ENCODE results near the gene HRH4.

HRH4 gene, protein sequence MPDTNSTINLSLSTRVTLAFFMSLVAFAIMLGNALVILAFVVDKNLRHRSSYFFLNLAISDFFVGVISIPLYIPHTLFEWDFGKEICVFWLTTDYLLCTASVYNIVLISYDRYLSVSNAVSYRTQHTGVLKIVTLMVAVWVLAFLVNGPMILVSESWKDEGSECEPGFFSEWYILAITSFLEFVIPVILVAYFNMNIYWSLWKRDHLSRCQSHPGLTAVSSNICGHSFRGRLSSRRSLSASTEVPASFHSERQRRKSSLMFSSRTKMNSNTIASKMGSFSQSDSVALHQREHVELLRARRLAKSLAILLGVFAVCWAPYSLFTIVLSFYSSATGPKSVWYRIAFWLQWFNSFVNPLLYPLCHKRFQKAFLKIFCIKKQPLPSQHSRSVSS

GRCh38 chr18:24460388-24460787, at the start of gene HRH4:
TSS of gene HRH4 (plus strand) at chr18:24460637. CDS start at chr18:24460729, 92 bp downstream.
- Mint-ChIP-seq H3K4me3 (no peak within 1 kb of the TSS), H3K4me1 (no peaks in the 10 kb centered on the region), H3K27me3 (no peaks in the 10 kb centered on the region), H3K36me3 (no peaks in the 10 kb centered on the region), H3K27ac (no peak within 1 kb of the TSS), H3K9me3 (no peaks in the 10 kb centered on the region)
- ATAC-seq: no peak

GRCh38 chr18:24413148-24413547, 47.3 kb upstream of the HRH4 start:
- ATAC-seq: no peak
- H3K27ac Mint-ChIP-seq: no peak overlapping the region
- H3K36me3 Mint-ChIP-seq: no peaks in the 10 kb centered on the region
- H3K4me1 Mint-ChIP-seq: peaks cover 8% of the 10 kb centered on the region
- H3K4me3 Mint-ChIP-seq: no peak overlapping the region
- no peaks in the 10 kb centered on the region for H3K9me3 Mint-ChIP-seq
- peaks cover 56% of the 10 kb centered on the region for H3K27me3 Mint-ChIP-seq

DNA sequence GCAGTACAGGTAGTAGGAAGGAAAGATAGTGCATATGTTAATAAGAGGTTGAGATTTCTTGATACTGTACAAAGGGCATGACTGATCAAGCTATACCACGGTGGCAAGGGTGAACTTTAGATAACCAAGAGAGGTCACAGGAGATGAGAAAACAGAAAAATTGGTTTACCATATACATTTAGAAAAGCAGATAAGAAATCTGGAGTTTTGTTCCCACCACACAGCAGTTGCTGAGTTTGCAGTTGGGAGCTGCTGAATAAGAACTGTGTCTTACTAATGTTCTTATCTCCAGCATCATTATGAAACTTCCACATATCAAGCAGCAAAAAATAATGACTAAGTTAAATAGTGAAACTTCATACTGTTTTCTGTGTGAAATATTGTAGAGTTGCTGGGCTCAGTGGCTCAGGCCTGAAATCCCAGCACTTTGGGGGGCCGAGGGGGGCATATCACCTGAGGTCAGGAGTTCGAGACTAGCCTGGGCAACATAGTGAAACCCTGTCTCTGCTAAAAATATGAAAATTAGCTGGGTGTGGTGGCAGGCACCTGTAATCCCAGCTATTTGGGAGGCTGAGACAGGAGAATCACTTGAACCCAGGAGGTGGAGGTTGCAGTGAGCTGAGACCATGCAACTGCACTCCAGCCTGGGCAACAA, 46.0 kb upstream of the HRH4 start:
- Mint-ChIP-seq H3K27ac (no peak overlapping the region), H3K9me3 (no peaks in the 10 kb centered on the region), H3K27me3 (peaks cover 54% of the 10 kb centered on the region), H3K4me1 (peaks cover 8% of the 10 kb centered on the region), H3K36me3 (no peaks in the 10 kb centered on the region), H3K4me3 (no peak overlapping the region)
- no peak for ATAC-seq

DNA sequence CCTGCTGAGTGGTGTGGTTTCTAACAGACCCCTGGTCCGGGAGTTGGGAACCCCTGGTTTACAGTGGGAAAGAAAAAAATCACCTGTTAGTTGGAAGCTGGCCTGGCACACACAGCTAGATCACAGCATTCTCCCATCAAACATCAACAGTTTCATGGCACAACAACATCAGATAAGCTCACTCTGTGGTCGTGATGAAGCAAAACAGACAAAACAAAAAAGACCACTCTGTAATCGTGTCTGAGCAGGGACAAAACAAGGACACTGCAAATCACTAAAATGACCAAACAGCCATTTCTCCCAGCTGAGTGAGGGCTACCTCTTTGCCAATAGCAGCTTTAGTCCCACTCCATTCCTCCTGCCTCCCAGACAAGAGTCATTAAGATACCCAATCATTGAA, 43.0 kb upstream of the HRH4 start:
- peaks cover 70% of the 10 kb centered on the region for H3K27me3 Mint-ChIP-seq
- no peak overlapping the region for H3K27ac Mint-ChIP-seq
- no peak for ATAC-seq
- no peak overlapping the region for H3K4me3 Mint-ChIP-seq
- H3K4me1 Mint-ChIP-seq: peaks cover 8% of the 10 kb centered on the region
- no peaks in the 10 kb centered on the region for H3K9me3 Mint-ChIP-seq
- H3K36me3 Mint-ChIP-seq: no peaks in the 10 kb centered on the region

- Mint-ChIP-seq H3K9me3 (peaks cover under 1% of the 10 kb centered on the region), H3K27me3 (peaks cover 73% of the 10 kb centered on the region), H3K4me3 (no peak overlapping the region), H3K36me3 (peaks cover 2% of the 10 kb centered on the region), H3K4me1 (no peaks in the 10 kb centered on the region), H3K27ac (no peak overlapping the region)
- no peak for ATAC-seq
These were observed 39.9 kb upstream of the HRH4 start for GRCh38 chr18:24420551-24420950.

DNA sequence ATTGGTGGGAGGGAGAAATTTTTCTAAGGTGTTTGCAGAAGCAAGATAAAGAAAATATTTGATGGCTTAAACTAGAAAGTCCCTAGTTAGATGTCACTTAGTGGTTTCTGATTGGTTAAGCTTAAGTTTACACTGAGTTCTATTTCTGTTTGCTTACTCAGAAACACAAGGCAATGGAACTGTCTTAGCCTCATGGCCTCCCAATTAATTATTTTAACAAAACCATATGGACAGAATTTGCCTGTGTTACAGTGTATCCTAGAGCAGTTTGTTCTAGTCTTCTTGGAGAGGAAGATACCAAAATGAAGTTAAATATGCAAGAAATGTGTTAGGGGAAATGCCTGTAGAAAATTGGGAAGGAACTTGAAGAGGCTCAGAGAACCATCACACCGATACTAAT, 38.6 kb upstream of the HRH4 start:
- H3K4me3 Mint-ChIP-seq: no peak overlapping the region
- H3K4me1 Mint-ChIP-seq: peaks cover 6% of the 10 kb centered on the region
- H3K9me3 Mint-ChIP-seq: peaks cover 5% of the 10 kb centered on the region
- no peak for ATAC-seq
- peaks cover 11% of the 10 kb centered on the region for H3K36me3 Mint-ChIP-seq
- peaks cover 73% of the 10 kb centered on the region for H3K27me3 Mint-ChIP-seq
- no peak overlapping the region for H3K27ac Mint-ChIP-seq

DNA sequence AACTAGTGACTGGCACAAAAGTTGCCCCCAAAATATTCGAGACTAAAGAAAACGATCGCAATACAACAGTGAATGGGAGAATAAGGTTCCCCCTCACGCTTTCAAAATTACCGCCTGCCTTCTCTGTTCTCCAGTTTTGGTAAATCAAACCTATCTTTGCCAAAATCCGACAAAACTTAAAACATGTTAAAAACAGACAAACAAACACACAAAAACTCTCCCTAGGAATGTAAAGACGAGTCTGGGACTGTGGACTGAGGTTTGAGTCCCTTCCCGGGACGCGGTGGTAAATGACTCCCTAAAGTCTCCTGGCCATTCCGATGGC, 34.4 kb upstream of the HRH4 start:
- ATAC-seq: no peak
- Mint-ChIP-seq H3K27me3 (peaks cover 38% of the 10 kb centered on the region), H3K36me3 (peaks cover 14% of the 10 kb centered on the region), H3K27ac (peak overlapping the region; percentile 96), H3K4me1 (peaks cover 12% of the 10 kb centered on the region), H3K9me3 (peaks cover 5% of the 10 kb centered on the region), H3K4me3 (peak overlapping the region; percentile 98)

DNA sequence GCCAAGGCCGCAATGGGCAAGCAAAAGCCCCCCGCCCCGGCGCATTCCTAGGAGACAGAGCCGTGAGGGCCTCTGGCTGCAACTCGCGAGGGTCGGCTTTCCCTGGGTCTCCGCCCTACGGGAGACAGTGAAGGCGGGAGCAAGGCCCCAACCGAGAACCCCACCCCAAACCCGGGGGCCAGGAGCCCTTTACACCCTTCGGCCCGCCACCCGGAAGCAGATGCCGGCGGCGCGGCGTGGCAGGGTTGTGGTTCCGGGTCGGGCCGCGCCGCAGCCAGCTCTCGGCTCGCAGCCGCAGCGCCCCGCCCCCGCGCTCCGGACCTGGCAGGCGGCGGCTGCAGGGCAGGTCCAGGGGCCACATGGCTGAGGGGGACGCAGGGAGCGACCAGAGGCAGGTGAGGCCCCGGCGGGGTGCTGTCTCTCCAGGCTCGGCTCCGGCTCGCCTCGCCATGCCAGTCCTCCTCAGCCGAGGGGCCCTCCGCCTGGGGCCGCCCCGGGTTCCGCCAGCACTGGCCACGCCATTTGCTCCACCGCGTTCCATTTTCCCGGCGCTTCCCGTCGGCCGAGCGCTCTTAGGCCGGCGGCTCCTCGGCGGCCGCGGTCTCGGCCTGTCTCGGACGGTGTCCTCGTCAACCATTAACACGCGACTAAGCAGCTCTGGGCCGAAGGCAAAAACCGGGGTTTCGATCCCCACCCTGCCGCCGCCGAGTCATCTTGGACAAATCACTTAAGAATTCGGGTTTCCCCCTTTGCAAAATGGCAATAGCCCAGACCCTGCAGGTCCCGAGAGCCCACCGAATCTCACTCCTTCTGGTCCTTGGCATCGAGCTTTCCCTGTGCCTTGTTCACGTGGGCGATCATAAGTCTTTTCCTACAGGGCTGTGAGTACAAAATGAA, 33.8 kb upstream of the HRH4 start, which contains the start of gene IMPACT:
IMPACT (plus strand) TSS at position 273 of the 897 bp plus-strand sequence; CDS start at position 360, 87 bp downstream.
- Mint-ChIP-seq H3K36me3 (peaks cover 17% of the 10 kb centered on the region), H3K27ac (peak within 1 kb of the TSS; percentile 96), H3K4me3 (peak within 1 kb of the TSS; percentile 98), H3K4me1 (peaks cover 12% of the 10 kb centered on the region), H3K9me3 (peaks cover 5% of the 10 kb centered on the region), H3K27me3 (peaks cover 32% of the 10 kb centered on the region)
- peak; percentile 96 for ATAC-seq

DNA sequence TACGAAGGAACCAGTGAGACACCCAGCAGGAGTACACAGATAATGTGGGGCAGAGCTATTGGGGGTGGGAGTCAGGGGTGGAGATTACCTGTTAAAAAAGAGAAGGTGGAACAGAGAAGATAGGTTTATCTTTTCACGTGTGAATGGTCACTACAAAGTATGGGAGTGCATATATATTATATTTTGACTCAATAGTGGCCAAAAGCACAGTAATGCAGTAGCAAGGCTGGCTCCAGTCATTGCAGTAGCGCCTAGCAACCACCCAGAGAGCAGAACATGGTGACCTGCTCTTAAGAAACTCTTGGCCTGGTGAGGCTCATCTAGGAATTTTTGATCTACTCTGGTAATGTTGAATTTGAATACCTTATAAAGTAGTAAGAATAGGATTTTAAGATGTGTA, 33.0 kb upstream of the HRH4 start:
- peak overlapping the region; percentile 98 for H3K4me3 Mint-ChIP-seq
- peak overlapping the region; percentile 96 for H3K27ac Mint-ChIP-seq
- peaks cover 5% of the 10 kb centered on the region for H3K9me3 Mint-ChIP-seq
- peaks cover 24% of the 10 kb centered on the region for H3K27me3 Mint-ChIP-seq
- ATAC-seq: no peak
- peaks cover 20% of the 10 kb centered on the region for H3K36me3 Mint-ChIP-seq
- peaks cover 12% of the 10 kb centered on the region for H3K4me1 Mint-ChIP-seq

GRCh38 chr18:24428709-24429108, 31.7 kb upstream of the HRH4 start:
- Mint-ChIP-seq H3K4me3 (no peak overlapping the region), H3K27me3 (peaks cover 12% of the 10 kb centered on the region)

GRCh38 chr18:24429188-24429587, 31.2 kb upstream of the HRH4 start:
- H3K9me3 Mint-ChIP-seq: peaks cover 5% of the 10 kb centered on the region
- peaks cover 7% of the 10 kb centered on the region for H3K27me3 Mint-ChIP-seq
- no peak overlapping the region for H3K4me3 Mint-ChIP-seq
- peaks cover 12% of the 10 kb centered on the region for H3K4me1 Mint-ChIP-seq
- no peak for ATAC-seq
- H3K27ac Mint-ChIP-seq: no peak overlapping the region
- H3K36me3 Mint-ChIP-seq: peaks cover 29% of the 10 kb centered on the region

More at GRCh38 chr18:24428709-24429108, 31.7 kb upstream of the HRH4 start:
- peaks cover 5% of the 10 kb centered on the region for H3K9me3 Mint-ChIP-seq
- H3K27ac Mint-ChIP-seq: no peak overlapping the region
- H3K4me1 Mint-ChIP-seq: peaks cover 12% of the 10 kb centered on the region
- H3K36me3 Mint-ChIP-seq: peaks cover 26% of the 10 kb centered on the region
- no peak for ATAC-seq

- Mint-ChIP-seq H3K36me3 (peaks cover 36% of the 10 kb centered on the region), H3K27me3 (no peaks in the 10 kb centered on the region), H3K4me1 (no peaks in the 10 kb centered on the region), H3K4me3 (no peak overlapping the region), H3K9me3 (no peaks in the 10 kb centered on the region), H3K27ac (no peak overlapping the region)
- ATAC-seq: no peak
These were observed 27.8 kb upstream of the HRH4 start for GRCh38 chr18:24432618-24433017.

DNA sequence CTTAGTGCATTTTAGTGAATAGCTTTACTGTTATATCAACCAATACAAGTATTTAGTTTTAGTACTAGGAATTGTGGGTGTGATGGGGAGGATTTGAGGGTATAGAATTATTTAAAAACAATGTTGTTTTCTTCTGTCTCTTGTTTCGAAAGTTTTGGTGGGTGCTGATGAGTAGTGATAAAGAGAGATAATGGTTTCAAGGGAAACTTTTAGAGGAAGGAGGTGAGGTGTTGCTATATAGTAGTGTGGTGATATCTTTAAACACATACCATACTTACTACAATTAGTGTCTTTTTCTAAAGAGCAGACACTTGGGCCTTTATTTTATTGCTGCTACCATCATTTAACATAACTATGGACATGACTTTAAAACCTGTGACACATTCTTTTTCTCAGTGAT, 23.5 kb upstream of the HRH4 start:
- no peaks in the 10 kb centered on the region for H3K4me1 Mint-ChIP-seq
- peaks cover 65% of the 10 kb centered on the region for H3K36me3 Mint-ChIP-seq
- no peak overlapping the region for H3K4me3 Mint-ChIP-seq
- ATAC-seq: no peak
- no peak overlapping the region for H3K27ac Mint-ChIP-seq
- no peaks in the 10 kb centered on the region for H3K9me3 Mint-ChIP-seq
- H3K27me3 Mint-ChIP-seq: no peaks in the 10 kb centered on the region

DNA sequence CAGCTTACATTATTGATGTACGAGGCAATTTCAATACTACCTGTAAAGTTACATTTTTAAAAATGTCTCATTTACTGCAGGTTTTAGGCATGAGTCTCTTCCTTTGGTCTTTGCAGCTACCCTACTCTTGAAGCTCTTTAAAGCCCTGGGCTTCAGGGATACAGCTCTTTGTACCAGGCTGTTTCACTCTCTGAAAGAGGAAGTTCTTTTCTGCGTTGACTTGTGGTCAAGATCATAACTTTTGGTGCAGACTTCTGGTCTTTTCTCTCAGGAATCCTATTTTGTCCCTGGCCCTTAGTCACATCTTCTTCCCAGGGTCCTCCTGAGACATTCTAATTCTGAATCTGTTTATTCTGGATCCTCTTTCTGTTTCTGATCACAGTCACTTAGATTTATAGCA, 16.6 kb upstream of the HRH4 start:
- H3K27me3 Mint-ChIP-seq: no peaks in the 10 kb centered on the region
- H3K27ac Mint-ChIP-seq: no peak overlapping the region
- H3K9me3 Mint-ChIP-seq: no peaks in the 10 kb centered on the region
- peak; percentile 55 for ATAC-seq
- H3K4me1 Mint-ChIP-seq: peaks cover 14% of the 10 kb centered on the region
- H3K36me3 Mint-ChIP-seq: peaks cover 67% of the 10 kb centered on the region
- H3K4me3 Mint-ChIP-seq: no peak overlapping the region

- no peak overlapping the region for H3K27ac Mint-ChIP-seq
- no peaks in the 10 kb centered on the region for H3K9me3 Mint-ChIP-seq
- peaks cover 14% of the 10 kb centered on the region for H3K4me1 Mint-ChIP-seq
- no peak overlapping the region for H3K4me3 Mint-ChIP-seq
- no peak for ATAC-seq
- no peaks in the 10 kb centered on the region for H3K27me3 Mint-ChIP-seq
- H3K36me3 Mint-ChIP-seq: peaks cover 67% of the 10 kb centered on the region
These were observed 14.0 kb upstream of the HRH4 start for GRCh38 chr18:24446453-24446852.
